Left forelimb (tissue), 1 donor: Measurements from ENCODE around the gene FRAS1.
A peak's percentile ranks its signal among the peaks of the same experiment; 100 is the strongest.
"Not testable (repeated sequence)": the region's sequence is repeated elsewhere in the genome, so short reads cannot be mapped to it uniquely, and the experiment has no call there.

ENCODE experiments used
- DNase-seq: peaks from one replicate; pipeline ENCODE4 v3.0.0-alpha.2; 2018; ENCODE audit warnings: low spot score

Gene FRAS1, protein sequence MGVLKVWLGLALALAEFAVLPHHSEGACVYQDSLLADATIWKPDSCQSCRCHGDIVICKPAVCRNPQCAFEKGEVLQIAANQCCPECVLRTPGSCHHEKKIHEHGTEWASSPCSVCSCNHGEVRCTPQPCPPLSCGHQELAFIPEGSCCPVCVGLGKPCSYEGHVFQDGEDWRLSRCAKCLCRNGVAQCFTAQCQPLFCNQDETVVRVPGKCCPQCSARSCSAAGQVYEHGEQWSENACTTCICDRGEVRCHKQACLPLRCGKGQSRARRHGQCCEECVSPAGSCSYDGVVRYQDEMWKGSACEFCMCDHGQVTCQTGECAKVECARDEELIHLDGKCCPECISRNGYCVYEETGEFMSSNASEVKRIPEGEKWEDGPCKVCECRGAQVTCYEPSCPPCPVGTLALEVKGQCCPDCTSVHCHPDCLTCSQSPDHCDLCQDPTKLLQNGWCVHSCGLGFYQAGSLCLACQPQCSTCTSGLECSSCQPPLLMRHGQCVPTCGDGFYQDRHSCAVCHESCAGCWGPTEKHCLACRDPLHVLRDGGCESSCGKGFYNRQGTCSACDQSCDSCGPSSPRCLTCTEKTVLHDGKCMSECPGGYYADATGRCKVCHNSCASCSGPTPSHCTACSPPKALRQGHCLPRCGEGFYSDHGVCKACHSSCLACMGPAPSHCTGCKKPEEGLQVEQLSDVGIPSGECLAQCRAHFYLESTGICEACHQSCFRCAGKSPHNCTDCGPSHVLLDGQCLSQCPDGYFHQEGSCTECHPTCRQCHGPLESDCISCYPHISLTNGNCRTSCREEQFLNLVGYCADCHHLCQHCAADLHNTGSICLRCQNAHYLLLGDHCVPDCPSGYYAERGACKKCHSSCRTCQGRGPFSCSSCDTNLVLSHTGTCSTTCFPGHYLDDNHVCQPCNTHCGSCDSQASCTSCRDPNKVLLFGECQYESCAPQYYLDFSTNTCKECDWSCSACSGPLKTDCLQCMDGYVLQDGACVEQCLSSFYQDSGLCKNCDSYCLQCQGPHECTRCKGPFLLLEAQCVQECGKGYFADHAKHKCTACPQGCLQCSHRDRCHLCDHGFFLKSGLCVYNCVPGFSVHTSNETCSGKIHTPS (N-terminal part only)

DNA sequence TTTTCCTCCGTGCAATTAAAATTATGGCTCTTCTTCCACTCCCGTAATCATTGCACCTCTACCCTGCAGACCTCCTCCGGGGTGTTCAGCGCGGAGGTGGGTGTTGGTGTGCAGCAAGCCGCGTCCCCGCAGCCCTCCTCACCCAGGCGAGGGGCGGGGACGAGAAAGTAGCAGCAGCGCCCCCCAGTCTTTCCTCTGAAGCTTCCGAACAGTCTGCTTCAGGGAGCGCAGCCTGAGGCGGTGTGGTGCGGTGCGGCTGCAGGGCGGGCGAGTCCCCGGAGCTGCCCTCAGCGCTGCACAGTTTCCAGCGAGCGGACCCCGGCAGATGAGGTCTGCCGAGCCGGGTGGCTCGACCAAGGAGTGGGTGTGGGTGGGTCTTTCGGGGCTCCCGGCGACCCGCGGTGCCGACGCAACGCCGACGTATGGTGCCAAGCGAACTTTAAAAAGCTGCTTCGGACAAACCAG lies at the start of gene FRAS1:
Gene FRAS1 (plus strand): TSS at position 189 of the 465 bp plus-strand sequence. CDS start 687 bp downstream, outside the sequence.
- DNase-seq, result peak; percentile 79

DNA sequence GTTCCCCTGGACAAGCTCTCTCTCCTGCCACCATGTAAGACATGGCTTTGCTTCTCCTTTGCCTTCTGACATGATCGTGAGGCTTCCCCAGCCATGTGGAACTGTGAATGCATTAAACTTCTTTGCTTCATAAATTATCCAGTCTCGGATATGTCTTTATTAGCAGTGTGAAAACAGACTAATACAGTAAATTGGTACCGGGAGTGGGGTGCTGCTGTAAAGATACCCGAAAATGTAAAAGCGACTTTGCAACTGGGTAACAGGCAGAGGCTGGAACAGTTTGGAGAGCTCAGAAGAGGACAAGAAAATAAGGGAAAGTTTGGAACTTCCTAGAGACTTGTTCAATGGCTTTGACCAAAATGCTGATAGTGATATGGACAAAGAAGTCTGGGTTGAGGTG lies 46.1 kb upstream of the FRAS1 start:
- DNase-seq, result not testable (repeated sequence)

DNA sequence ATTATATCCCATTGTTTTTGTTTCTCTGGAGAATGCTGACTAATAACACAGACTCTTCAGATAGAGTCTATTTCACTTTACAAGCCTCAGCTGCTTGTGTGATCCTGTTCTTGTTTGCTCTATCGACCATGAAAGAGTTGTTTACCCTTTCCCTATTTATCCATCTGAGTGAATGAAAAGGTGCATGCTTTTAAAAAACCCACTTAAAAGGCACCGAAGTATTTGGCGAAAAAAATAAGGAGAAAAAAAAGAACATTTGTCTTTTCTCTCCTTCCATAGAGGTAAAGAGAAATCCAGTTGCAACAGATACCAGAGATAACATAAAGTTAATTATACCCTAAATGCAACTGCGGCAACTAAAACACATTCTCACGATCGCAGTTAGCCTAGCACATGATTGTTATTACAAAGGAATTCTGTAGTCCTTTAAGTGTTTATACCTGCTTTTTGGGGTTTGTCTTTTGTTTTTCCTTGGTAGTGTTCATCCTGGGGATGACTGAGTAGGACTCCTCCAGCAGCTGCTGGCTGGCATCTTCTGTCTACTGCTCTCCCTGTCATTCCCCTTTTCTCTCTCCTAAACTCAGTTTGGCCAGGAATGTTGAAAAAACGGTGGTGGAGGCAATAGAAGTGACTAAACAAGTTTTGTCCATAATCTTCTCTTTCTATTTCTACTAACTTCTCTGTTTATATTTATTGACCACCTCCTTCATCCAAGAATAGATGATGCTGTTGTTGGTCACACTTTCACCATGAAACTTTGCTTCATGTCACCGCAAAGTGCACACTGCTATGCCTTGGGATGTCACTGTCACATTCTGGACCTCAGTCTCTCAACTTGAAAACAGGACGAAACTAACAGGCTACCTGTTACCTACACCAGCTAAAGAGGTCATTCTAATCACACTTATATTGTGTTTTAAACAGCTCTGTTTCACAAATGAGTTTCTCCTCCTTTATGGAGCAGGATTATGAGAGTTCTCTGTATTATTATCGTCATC lies 41.9 kb upstream of the FRAS1 start:
- no peak for DNase-seq

DNA sequence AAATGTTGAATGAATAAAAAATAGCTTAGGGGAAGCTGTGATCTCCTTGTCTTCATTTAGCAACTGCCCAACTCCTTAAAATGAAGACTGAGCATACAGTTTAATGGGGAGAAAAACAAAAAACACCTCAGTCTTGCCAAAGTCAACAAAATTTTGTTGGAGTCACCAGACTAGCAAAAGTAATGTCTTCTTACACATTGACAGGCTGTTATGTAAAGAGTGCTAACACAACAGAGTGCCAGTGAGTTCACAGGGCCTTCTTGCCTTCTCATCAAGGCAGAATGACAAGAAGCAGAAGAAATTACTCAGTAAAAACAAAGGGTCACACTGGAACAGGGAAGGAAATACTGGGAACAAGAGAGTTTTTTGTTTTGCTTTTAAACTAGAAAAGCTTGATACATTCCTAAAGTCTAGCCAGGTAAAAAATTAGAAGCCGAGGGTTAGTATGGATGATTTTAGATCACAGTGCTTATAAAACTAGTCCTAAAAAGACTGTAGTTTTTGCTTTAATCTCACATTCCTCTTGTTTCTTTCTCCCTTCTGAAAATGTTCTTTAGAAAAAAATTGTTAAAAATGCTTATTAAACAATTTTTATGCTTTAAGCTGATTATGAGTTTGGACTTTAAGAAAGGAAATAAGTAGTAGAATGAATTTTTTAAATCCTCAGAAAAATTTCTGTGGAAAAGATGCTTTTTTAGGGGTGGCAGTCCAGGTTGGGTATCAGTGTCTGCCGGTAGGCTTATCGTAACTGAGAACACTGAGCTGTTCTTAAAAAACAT lies 38.7 kb upstream of the FRAS1 start:
- no peak for DNase-seq

DNA sequence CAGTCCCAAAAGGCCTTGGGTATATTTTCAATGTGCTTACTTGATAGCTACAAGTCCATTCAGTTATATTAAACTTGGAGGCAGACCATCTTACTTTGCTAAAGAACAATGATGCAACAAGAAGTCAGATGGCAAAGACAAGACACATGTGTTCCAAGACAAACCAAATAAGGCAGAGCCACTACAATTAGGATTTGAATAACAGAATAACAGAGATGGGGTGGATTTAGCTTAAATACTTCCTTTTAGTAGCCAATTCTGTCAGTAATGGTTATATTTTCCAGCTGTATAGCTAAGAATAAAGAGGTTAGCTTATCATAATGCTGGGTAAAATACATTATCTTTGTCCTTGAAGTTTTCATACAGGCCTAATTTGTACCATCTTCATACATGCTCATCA lies 37.7 kb upstream of the FRAS1 start:
- no peak for DNase-seq

DNA sequence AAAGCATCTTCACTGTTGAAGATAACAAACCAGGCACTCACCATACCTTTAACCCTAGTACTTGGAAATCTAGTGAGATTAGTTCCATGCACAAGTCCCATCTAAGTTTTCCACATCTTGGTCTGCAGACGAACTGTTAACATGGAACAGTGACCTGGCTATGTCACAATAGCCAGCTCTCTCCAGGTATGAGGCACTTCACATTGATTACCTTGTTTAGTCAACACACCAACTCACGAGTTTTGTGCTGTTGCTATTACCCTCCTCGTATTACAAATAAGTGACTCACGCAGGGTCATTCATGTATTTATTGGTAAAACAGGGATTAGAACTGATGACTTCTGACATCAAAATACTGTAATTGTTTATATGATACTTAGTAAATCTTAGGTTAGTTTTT lies 36.4 kb upstream of the FRAS1 start:
- DNase-seq, result no peak

DNA sequence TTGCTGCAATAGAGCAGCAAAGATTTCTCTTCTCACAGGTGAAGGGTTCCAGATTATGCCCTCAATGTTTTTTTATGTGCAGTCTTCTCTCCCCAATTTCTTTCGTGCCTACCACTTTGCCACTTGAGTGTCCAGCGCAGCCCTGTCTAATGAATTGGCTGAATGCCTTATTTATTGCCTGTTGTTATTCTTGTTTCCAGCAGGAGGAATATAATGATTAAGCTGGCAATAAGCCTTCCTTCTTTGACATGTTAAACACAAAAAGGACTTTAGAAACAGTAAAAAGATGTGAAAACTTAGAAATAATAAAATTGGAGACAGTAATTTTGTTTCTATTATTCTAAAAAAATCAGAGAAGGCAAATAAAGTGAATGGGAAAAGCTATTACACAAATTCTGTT lies 34.6 kb upstream of the FRAS1 start:
- DNase-seq, result no peak

DNA sequence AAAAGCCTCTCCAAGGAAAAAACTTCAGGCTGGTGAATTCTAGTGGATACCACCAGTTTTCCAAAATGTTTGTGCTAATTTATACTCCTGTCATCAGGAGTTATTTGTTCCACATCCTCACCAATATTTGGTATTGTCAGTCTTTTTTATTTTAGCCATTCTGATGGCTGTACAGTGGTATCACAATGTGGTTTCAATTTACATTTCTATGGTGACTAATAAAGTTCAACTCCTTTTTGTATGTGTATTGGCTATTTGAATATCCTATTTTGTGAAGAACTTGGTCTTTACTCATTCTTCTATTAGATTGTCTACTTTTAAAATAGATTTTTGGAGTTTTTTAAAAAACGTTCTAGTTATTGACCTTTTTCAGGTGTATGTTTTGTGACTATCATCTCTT lies 33.0 kb upstream of the FRAS1 start:
- DNase-seq, result no peak

DNA sequence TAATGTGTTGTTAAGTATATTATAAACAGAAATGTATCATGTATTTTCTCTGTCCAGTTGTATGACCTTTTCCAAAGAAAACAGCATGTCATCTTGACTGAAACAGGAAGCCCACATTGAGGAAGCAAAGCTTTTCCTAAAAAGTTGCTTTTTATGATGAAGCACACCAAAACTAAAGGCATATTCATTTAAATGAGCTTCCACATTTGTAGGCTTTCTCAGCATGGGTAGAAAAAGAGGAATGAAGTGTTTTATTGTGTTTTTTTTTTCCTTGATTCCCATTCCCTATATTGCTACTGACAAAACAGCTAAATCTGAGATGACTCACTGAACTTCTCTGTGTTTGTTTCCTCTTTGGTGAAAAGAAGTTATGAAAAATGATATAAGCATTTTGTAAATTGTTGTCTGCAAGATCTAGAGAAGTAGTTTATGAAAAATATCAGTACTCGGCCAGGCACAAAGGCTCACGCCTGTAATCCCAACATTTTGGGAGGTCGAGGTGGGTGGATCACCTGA lies 32.5 kb upstream of the FRAS1 start:
- DNase-seq, result no peak

DNA sequence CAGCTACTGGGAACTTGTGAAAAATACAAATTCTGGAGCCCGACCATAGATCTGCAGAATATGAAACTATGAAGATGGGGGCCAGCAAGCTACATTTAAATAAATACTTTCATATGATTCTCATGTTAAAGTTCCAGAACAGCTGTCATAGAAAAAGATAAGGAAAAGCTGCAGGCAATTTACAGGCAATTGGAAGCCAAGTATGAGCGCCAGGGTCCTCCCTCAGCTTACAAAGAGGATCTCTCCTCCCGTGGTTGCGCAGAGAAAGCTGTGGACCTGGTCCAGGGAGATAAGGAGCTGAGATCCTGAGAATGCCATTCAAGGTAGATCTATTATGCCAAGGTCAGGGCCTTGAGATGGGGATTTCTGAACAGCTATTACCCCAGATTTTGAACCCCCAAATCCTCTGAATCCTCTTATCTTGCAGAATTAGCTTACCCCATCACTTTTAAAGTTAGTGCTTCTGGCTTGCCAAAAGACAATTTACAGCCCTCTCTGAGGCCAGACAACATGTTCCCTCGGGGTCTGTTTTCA lies 25.6 kb upstream of the FRAS1 start:
- no peak for DNase-seq

DNA sequence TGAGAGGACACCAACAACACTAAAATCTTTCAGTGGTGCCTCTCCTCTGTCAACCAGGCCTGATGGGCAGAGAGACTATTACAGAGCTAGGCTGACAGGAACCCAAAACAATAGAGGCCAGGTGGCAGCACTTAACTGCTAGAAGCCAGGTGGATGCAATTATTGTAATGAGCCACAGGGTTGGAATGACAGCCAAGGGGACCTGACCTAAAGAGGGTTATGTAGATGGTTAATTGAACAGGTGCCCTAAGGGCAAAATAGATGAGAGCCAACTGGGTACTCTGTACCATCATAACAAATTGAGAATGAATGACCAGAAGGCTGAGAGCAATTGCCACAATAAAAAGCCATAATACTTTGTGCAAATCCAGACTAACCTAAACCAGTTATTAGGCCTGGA lies 24.7 kb upstream of the FRAS1 start:
- no peak for DNase-seq

DNA sequence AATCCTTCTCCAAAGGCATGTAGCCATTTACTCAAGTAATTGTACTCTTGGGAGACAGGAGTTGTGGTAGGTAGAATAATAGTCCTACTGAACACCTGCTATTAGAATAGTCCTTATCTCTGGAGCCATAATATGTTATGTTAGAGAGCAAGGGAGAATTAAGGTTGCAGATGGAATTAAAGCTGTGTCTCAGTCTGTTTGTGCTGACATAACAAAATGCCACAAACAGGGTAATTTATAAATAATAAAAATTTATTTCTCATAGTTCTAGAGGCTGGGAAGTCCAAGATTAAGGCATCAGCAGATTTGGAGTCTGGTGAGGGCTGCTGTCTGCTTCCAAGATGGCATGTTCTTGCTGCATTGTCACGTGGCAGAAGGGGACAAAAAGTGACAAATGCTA lies 24.2 kb upstream of the FRAS1 start:
- DNase-seq, result no peak

DNA sequence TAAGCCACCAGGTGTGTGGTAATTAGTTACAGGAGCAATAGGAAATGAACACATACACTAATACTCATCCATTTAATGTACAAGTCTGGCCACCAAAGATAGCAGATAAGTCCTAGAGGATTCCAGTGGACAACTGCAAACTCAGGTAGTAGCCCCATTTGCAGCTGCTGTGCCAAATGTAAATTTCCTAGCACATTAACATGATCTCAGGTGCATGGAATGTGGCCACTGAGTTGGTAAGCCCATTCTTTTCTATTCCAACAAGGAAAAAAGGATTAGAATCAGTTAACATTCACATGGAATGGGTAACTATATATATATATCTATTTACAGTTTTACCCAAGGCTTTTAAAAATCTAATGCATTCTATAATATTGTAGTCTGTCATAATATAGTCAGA lies 23.3 kb upstream of the FRAS1 start:
- DNase-seq, result no peak

DNA sequence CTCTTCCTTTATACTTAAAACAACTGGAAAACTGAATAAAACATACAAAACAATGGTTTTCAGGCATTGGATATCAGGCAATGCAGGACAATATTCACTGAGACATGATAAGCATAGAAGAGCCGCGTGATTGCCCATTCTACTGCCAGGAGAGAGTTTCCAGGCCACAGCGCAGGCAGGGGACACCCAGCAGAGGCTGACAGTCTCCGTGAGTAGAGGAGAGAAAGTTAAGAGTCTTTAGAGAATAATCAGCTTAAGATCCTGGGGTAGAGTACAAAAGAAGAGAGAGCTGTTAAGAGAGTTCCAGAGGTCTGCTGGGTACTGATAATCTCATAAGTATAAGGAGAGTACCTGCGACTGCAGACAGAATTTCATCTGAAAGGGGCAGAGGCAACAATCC lies 18.4 kb upstream of the FRAS1 start:
- no peak for DNase-seq

DNA sequence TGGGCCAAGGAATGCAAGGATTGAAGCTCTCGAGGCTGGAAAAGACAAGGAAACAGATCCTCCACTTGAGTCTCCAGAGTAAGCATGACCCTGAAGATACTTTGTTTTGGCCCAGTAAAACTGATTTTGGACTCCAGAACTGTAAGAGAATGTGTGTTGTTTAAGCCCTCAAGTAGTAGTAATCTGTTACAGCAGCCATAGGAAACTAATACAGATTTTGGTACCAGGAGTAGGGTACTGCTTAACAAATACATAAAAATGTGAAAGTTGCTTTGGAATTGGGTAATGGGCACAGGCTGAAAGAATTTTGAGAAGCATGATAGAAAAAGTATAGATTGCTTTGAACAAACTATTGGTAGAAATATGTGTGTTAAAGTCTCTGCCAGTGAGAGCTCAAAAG lies 17.4 kb upstream of the FRAS1 start:
- DNase-seq, result no peak

DNA sequence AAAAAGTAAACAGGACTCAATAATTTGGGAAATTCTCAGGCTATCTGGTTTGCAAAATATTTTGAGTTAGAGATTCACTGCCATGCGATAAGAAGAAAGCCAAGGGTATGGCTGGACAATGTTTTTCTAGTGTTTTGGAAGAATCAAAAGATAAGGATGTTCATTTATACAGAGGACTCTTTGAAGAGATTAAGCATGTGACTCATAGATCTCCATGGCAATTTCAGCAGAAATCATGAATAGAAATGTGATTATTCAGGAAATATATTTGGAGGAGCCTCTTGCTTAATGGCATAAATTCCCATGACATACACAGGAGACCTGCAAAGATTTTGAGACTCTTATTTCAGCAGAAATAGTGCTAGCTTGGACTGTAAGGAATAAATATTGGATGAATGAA lies 16.7 kb upstream of the FRAS1 start:
- no peak for DNase-seq

DNA sequence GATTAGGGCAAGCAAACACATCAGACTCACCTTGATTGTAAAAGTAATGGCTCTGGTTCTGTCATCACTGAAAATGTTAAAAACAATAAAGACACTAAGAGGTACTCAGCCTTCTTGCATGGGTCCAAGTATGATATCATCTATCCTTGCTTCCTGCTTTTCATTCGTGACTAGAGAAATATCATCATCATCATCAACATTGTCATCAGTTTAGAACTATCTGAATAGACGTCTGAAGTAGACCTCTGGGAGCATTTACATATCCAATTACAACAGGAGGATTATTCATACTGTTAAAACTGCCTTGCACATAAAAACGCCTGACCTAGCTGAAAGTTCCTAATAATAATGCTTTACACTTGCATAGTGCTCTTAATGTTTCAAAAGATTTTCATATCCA lies 9.8 kb upstream of the FRAS1 start:
- DNase-seq, result no peak

DNA sequence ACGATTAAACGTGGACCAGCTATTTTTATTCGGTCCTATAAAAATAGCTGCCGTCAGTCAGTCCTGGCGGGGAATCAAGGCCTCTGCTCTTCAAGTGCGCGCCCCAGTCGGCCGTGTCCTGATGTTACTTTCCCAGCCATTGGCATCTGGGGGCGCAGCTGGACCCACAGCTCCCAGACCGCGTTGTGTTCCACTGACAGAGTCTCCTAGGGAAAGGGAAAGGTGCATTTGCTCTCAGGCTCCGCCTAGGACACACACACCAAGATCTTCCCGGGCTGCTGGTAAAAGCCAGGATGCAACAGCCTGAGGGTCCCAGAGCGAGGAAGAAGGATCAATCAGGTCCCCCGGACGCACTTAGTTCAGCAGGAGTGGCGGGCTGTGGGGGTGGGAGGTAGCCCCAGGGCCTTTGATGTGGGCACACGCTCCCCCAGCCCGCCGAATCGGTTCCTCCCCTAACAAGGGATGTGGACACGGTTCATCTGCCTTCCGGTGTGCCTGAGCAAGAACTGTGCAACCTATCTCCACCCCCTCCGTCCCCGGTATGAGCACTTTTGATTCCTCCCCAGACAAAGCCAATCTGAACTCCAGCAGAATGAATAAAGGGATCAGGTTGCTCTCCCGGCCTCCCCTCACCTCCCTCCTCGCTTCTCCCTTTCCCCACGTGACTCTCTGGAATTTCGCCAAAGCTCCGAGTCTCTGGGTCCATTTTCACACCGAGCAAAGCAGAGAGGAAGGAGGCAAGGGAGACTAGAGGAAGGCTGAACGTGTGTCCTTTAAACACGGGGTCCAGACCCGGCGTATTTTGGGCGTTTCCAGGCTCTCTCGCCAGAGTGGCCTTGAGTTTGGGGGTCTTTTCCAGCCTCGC lies 626 bp upstream of the FRAS1 start:
- DNase-seq, result peak; percentile 77
